Stimulated activated CD4-positive, alpha-beta T cell treated with anti-CD3 and anti-CD28 coated beads, Interleukin-12 subunit alpha, Interleukin-12 subunit beta, amount 100 ng/mL, for 4 hours (primary cell): ENCODE measurements around the gene PLK5.
"Not testable (repeated sequence)": the region's sequence is repeated elsewhere in the genome, so short reads cannot be mapped to it uniquely, and the experiment has no call there.

Source experiments
- DNase-seq: peaks from one replicate; pipeline ENCODE4 v3.0.0-alpha.2; 2020

PLK5 gene

GRCh38 chr19:1523412-1524286 is at the start of gene PLK5:
Gene PLK5 (plus strand): TSS chr19:1524077. CDS start chr19:1526997, 2,920 bp downstream.
- no peak for DNase-seq

- no peak for DNase-seq
These were observed 49.0 kb upstream of the PLK5 start for GRCh38 chr19:1474765-1475351.

GRCh38 chr19:1475751-1476437 is 48.0 kb upstream of the PLK5 start:
- no peak for DNase-seq

- not testable (repeated sequence) for DNase-seq
These were observed 46.8 kb upstream of the PLK5 start for GRCh38 chr19:1477056-1477455.

- peak; percentile 91 for DNase-seq
These were observed 44.8 kb upstream of the PLK5 start, which contains the start of gene C19orf25 for GRCh38 chr19:1478934-1479707. Gene C19orf25 (minus strand): TSS chr19:1479215. CDS start chr19:1478903, 312 bp downstream.

GRCh38 chr19:1481224-1481892 is 42.5 kb upstream of the PLK5 start:
- DNase-seq, result no peak

GRCh38 chr19:1481893-1482360 is 42.0 kb upstream of the PLK5 start:
- no peak for DNase-seq

- no peak for DNase-seq
These were observed 41.3 kb upstream of the PLK5 start for GRCh38 chr19:1482361-1483130.

GRCh38 chr19:1483131-1483978 is 40.5 kb upstream of the PLK5 start:
- DNase-seq, result no peak

- no peak for DNase-seq
These were observed 39.9 kb upstream of the PLK5 start for GRCh38 chr19:1483979-1484428.

- no peak for DNase-seq
These were observed 36.9 kb upstream of the PLK5 start for GRCh38 chr19:1486720-1487575.

GRCh38 chr19:1487576-1488281 is 36.1 kb upstream of the PLK5 start:
- no peak for DNase-seq

- DNase-seq, result no peak
These were observed 35.6 kb upstream of the PLK5 start for GRCh38 chr19:1488282-1488601.

GRCh38 chr19:1489463-1490310 is 34.2 kb upstream of the PLK5 start:
- no peak for DNase-seq

GRCh38 chr19:1490311-1491113 is 33.4 kb upstream of the PLK5 start, which contains the start of gene PCSK4:
Gene PCSK4 (minus strand): TSS chr19:1490350. CDS start chr19:1490346, 4 bp downstream.
- DNase-seq, result peak; percentile 97

- DNase-seq, result no peak
These were observed 32.6 kb upstream of the PLK5 start, which contains the start of gene REEP6 for GRCh38 chr19:1491114-1491848. Gene REEP6 (plus strand): TSS chr19:1491181. CDS start chr19:1491270, 89 bp downstream.
